DND-41 (cell line): ENCODE data around the gene A2M.

Experiments used
- CTCF ChIP-seq: IDR thresholded peaks from 2 replicates; pipeline ENCODE4 v1.5.1; 2012; ENCODE audit warnings: borderline replicate concordance, low read length, moderate library complexity, mild to moderate bottlenecking; ENCODE audit not compliant: poor library complexity, severe bottlenecking; ENCODE audit errors: extremely low read depth
- EZH2 ChIP-seq: IDR thresholded peaks from 3 replicates; pipeline ENCODE4 v1.6.1; 2012; ENCODE audit warnings: borderline replicate concordance, low read depth, mild to moderate bottlenecking, moderate library complexity, low read length, inconsistent platforms; ENCODE audit not compliant: severe bottlenecking

- TF ChIP-seq CTCF (no peak), EZH2 (no peak)
These were observed 16.4 kb upstream of the A2M start for GRCh38 chr12:9132008-9132535.
